Karpas-422 (cell line): ENCODE measurements around the gene DHX16. TPM values are rescaled to one million over a fixed set of nuclear protein-coding genes. Genes with fewer than 3 reads are reported as not detected.
A peak's percentile ranks its signal among the peaks of the same experiment; 100 is the strongest.

Source experiments
- DNase-seq: peaks from one replicate; pipeline ENCODE4 v3.0.0-alpha.2; 2015
- H2AFZ ChIP-seq: fragments of 200-600 bp; sonication (generic); 2 replicates; pipeline ENCODE4 v1.6.1; 2014; ENCODE audit warnings: antibody characterized with exemption, low read length, mixed read lengths
- H3K27ac ChIP-seq: fragments of 200-600 bp; sonication (generic); 2 replicates; pipeline ENCODE4 v1.5.1; 2014; ENCODE audit warnings: mild to moderate bottlenecking, low read length, moderate library complexity
- H3K27me3 ChIP-seq: fragments of 200-600 bp; sonication (generic); 2 replicates; pipeline ENCODE4 v1.6.1; 2014; ENCODE audit warnings: low read length, mixed read lengths
- H3K36me3 ChIP-seq: fragments of 200-600 bp; sonication (generic); 2 replicates; pipeline ENCODE4 v1.6.1; 2014; ENCODE audit warnings: low read length, mixed read lengths; ENCODE audit not compliant: insufficient read depth
- H3K4me1 ChIP-seq: fragments of 200-600 bp; sonication (generic); 2 replicates; pipeline ENCODE4 v1.6.1; 2014; ENCODE audit warnings: mild to moderate bottlenecking, low read length, mixed read lengths
- H3K4me2 ChIP-seq: fragments of 200-600 bp; sonication (generic); 2 replicates; pipeline ENCODE4 v1.6.1; 2014; ENCODE audit warnings: low read length, low read depth, mild to moderate bottlenecking; ENCODE audit not compliant: poor library complexity, severe bottlenecking
- H3K4me3 ChIP-seq: fragments of 200-600 bp; sonication (generic); 2 replicates; pipeline ENCODE4 v1.5.1; 2014; ENCODE audit warnings: mild to moderate bottlenecking, antibody characterized with exemption, low read length, mixed read lengths
- H3K79me2 ChIP-seq: fragments of 200-600 bp; sonication (generic); 2 replicates; pipeline ENCODE4 v1.6.1; 2014; ENCODE audit warnings: mild to moderate bottlenecking, low read length, mixed read lengths
- H3K9ac ChIP-seq: fragments of 200-600 bp; sonication (generic); 2 replicates; pipeline ENCODE4 v1.6.0; 2014; ENCODE audit warnings: low read length
- H3K9me2 ChIP-seq: fragments of 200-600 bp; sonication (generic), shearing (Covaris generic); replicated peaks from 2 replicates; pipeline ENCODE4 v1.6.0; 2014; ENCODE audit warnings: mild to moderate bottlenecking, low read length, moderate library complexity; ENCODE audit not compliant: insufficient read depth
- H3K9me3 ChIP-seq: fragments of 300-700, 200-600 bp; sonication (generic); 2 replicates; pipeline ENCODE4 v1.6.1; 2014; ENCODE audit warnings: low read length, mixed read lengths
- H4K20me1 ChIP-seq: fragments of 200-600 bp; sonication (generic); 2 replicates; pipeline ENCODE4 v1.6.1; 2014; ENCODE audit warnings: mild to moderate bottlenecking, antibody characterized with exemption, low read length, low read depth; ENCODE audit not compliant: insufficient read depth
- total RNA-seq: library from RNA; depleted of rRNA; stranded (reverse); fragments of >200 nt; shearing (Covaris generic); gene quantifications from 2 replicates; pipeline ENCODE4 v1.2.3, GENCODE V29; 2014; ENCODE audit warnings: low replicate concordance

Gene DHX16
- total RNA-seq, 1 experiment from 2014 or later = 26.5 TPM

DNA sequence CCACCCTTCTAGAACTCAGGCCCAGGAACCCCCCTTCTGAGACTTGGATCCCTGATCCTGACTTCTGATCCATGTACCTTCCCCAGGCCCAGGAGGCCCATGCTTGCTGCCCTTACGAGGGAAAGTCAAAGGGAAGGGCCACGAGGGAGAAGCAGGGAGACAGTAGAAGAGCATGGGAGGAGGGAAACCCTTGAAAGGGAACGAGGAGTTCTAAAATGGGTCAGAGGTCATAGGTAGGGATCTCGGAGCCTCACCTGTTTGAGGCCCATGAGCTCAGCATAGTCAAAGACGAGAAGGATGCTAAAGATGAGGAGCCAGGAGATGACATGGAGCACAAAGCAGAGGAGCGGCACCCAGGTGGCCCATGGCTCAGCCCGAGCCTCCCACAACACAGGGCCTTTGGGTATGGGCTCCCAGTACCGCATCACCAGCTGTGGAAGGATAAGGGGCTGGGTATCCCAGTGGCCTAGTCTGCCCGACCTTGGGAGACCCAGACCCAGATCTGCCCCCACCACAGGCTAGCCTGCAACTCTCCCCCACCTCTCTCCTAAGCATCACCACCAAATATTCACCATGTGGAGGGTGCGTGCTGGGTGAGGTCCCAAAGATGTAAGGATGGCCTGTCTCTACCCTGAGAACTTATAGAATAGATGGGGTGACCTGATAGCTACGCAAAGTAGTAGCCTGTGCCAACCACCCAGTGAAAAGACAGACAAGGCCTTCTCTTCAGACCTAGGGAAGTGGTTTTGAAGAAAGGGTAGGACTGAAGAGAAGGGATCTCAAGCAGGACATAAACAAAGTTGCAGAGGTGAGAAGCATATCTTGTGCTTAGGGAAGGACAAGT is 16.4 kb upstream of the DHX16 start:
- Histone ChIP-seq H3K27me3 (no peaks in the 10 kb centered on the region), H3K9me3 (no peaks in the 10 kb centered on the region), H3K79me2 (peaks cover 30% of the 10 kb centered on the region), H4K20me1 (0 out of 2 replicates have a peak, but pooled peaks cover 1% of the 10 kb centered on the region), H3K9me2 (no peaks in the 10 kb centered on the region), H2AFZ (no peak overlapping the region), H3K4me3 (peak overlapping the region; percentile 80), H3K9ac (peak overlapping the region; percentile 96), H3K27ac (peak overlapping the region; percentile 98), H3K4me1 (peaks cover 50% of the 10 kb centered on the region), H3K36me3 (no peaks in the 10 kb centered on the region; the same call in 1 of the 2 replicates), H3K4me2 (peak overlapping the region; percentile 97)
- peak; percentile 81 for DNase-seq

DNA sequence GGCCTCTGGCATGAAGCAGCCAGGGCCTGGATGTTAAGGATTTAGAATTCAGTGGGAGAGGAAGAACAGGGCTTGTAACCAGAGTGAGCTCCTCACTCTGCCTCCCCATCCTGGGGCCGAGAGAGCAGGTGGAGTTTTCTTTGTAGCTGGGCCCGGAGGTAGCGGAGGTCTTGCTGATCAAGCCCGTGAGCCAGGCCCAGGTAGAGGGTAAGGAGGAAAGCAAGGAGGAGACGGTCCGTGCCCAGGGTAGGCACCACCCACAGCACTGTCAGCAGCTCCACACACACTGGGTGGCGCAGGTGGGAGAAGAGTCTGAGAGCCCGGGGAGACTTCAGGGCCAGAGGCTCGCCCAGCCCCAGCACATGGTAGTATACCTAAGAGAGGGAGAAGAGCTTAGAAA is 15.8 kb upstream of the DHX16 start:
- Histone ChIP-seq H3K4me3 (peak overlapping the region; percentile 80), H3K9me3 (no peaks in the 10 kb centered on the region), H4K20me1 (peaks cover 8% of the 10 kb centered on the region; the same call in 1 of the 2 replicates), H3K4me2 (peak overlapping the region; percentile 97), H3K9ac (peak overlapping the region; percentile 96), H3K36me3 (no peaks in the 10 kb centered on the region; the same call in 1 of the 2 replicates), H3K27ac (peak overlapping the region; percentile 98), H3K9me2 (no peaks in the 10 kb centered on the region), H3K4me1 (peaks cover 50% of the 10 kb centered on the region), H3K27me3 (no peaks in the 10 kb centered on the region), H3K79me2 (peaks cover 37% of the 10 kb centered on the region), H2AFZ (no peak overlapping the region)
- DNase-seq = peak; percentile 92

DNA sequence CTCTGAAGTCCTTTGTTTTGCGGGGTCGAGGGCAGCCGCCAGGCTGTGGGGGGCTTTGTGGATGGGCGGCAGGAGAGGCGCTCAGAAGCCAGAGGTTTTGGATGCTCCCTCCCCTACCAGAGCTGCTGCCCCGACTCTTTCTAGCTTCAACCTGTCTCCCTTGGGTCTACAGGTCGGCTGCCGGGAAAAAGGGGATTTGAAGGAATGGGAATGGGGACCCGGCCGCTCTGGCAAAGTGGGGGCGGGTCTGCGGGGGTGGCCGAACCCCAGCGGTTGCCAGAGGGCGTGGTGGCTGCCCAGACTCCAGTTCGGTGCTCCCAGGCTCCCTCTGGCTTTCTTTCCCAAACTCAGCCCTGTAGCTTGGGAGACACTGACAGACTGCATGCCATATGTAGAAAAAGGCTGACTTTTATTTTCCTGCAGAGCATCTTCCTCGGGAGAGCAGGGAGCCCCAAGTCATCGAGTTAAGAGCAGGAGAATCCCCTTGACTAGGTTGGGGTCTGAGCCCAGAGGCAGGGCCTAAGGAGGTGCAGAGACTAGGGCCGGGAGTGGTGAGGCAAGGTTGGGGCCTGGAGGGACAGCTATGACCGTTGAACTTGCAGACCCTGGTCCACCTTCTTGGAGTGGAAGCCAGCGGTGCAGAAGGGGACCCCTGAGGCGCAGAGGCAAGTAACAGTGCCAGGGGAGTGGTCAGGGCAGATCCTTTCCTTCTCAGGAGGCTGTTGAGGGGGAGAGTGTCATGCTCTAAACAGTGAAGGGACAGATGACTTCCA is 15.0 kb upstream of the DHX16 start:
- Histone ChIP-seq H3K27me3 (no peaks in the 10 kb centered on the region), H3K9ac (peak overlapping the region; percentile 96), H3K36me3 (no peaks in the 10 kb centered on the region; the same call in 1 of the 2 replicates), H3K4me2 (peak overlapping the region; percentile 97), H3K9me2 (no peaks in the 10 kb centered on the region), H3K79me2 (peaks cover 44% of the 10 kb centered on the region), H2AFZ (no peak overlapping the region), H3K9me3 (no peaks in the 10 kb centered on the region), H3K4me1 (peaks cover 56% of the 10 kb centered on the region), H4K20me1 (peaks cover 8% of the 10 kb centered on the region; the same call in 1 of the 2 replicates), H3K4me3 (peak overlapping the region; percentile 80), H3K27ac (peak overlapping the region; percentile 98)
- peak; percentile 77 for DNase-seq

DNA sequence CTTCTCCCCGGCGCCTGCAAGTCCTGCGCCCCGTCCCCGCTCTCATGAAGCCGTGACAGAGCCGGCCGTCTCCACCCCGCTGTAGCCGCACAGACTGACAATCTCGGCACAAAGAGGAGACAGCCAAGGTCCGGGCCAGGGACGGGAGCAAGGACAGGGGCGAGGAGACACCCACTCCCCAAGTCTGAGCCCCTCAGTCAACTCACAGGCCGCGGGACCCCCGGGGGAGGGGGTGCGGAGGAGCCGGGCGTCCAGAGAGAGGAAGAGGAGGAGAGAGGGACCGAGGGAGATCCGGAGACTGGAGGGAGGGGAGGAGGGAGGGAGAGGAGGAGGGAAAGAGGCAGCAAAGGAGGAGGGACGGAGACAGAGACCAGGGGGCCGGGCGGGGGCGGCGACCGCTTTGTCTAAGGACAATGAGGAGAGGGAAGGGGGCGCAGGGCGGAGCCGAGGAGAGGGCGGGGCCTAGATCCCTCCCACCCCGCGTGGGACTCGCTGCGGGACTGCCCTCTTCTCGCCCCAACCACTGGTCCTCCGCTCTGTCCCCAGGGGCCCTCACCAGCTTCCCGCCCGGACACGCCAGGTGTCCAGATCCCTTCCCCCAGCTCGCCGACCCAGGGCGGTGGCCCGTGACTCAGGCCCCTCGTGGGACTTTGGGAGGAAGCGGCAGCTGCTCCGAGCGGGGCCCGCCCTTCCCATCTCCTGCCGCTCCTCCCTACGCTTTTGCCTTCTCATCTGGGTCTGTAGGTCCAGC is 14.3 kb upstream of the DHX16 start:
- H3K9ac ChIP-seq = peak overlapping the region; percentile 96
- H2AFZ ChIP-seq = no peak overlapping the region; the same call in 1 of the 2 replicates
- no peaks in the 10 kb centered on the region for H3K9me2 ChIP-seq
- H3K4me2 ChIP-seq = peak overlapping the region; percentile 97
- no peaks in the 10 kb centered on the region for H3K27me3 ChIP-seq
- H3K4me1 ChIP-seq = peaks cover 63% of the 10 kb centered on the region
- H3K79me2 ChIP-seq = peaks cover 52% of the 10 kb centered on the region
- peak; percentile 99 for DNase-seq
- H3K36me3 ChIP-seq = peaks cover 3% of the 10 kb centered on the region
- H3K4me3 ChIP-seq = peak overlapping the region; percentile 80
- H3K27ac ChIP-seq = peak overlapping the region; percentile 98
- H4K20me1 ChIP-seq = peaks cover 8% of the 10 kb centered on the region; the same call in 1 of the 2 replicates
- H3K9me3 ChIP-seq = no peaks in the 10 kb centered on the region

DNA sequence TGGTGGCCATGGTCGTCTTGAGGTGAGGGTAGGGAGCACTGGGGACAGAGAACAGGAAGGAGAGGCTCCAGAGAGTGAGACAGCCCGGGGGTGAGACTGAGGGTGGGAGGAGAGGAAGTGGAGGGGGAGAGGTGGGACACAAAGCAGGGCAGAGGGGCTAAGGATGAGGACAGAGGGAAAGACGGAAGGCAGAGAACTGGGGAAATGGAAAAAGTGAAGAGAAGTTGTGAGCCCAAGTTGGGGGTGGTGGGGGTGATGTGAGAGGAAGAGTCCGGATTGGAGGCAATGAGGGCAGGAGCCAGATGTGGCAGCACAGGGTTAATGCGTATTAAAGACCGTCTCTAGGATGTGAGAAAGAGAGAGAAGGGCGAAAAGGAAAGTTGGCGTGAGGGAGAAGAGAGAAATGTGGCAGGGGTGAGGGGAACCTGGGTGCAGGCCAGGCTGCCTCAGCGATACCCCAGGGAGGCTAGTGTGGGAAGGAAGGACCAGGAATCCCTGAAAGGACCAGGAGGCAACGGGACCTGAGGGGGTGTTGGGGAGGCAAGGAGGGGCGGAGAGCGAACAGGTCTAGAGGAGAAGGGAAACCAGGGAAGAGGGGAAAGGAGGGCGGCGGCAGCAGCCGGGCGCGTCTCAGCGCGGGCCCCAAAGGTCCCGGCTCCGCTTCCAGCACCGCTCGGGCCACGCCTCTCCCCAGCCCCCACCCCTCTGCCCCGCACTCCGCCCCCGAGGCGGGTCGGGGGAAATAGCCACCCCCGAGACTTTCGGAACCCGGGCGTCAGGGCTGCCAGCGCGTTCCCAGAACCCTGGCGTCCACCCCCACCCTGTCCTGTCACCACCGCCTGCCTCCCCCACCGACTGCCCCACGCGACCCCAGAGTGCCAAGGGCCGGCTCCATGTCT is 13.5 kb upstream of the DHX16 start, which contains the start of gene PPP1R18:
TSS of gene PPP1R18 (minus strand) at position 637 of the 899 bp plus-strand sequence. CDS start at position 10, 627 bp downstream.
- Histone ChIP-seq H3K4me2 (peak within 1 kb of the TSS; percentile 97), H3K9me2 (no peaks in the 10 kb centered on the region), H3K4me1 (peaks cover 68% of the 10 kb centered on the region), H3K9ac (peak within 1 kb of the TSS; percentile 96), H3K36me3 (peaks cover 9% of the 10 kb centered on the region), H3K79me2 (peaks cover 60% of the 10 kb centered on the region), H3K27ac (peak within 1 kb of the TSS; percentile 98), H2AFZ (no peak within 1 kb of the TSS; the same call in 1 of the 2 replicates), H4K20me1 (peaks cover 8% of the 10 kb centered on the region; the same call in 1 of the 2 replicates), H3K4me3 (peak within 1 kb of the TSS; percentile 80), H3K27me3 (no peaks in the 10 kb centered on the region), H3K9me3 (no peaks in the 10 kb centered on the region)
- DNase-seq = peak; percentile 92

DNA sequence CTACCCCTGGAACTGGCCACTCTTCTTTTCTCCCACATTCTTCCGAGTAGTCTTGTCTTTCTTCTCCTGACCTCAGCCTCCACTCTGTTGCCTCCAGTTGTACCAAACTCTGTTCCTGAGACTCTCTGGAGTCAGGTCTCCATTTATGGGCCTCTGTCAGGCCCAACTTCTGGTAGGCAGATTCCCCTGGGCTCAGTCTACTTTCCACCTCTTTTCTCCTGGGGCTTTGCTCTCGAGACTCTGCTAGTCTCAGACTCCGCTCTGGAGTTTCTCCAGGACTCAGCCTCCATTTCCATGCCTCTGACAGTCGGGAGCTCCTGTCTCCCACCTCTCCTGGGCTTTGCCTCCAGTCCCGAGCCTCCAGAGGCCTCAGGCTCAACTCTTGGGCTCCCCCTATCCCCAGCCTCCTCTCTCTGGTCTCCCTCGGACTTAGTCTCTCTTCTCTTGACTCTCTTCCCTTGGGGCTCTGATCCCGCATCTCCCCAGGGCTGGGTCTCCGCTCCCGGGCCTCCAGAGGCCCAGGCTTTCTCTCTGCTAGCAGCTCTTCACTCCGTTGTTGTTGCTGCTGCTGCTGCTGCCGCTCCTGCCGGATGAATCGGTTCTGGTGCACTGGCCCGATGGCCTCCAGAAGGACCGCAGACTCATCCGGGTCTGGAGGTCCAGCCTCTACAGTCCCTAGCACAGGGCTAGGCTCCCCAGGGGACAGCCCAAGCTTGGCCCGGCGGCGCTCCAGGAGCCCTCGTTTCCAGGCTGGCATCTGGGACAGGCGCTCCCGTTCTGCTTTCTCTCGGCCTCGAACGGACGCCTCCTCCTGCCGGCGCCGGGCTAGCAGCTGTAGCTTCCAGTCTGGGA is 12.6 kb upstream of the DHX16 start:
- H3K4me1 ChIP-seq = peaks cover 72% of the 10 kb centered on the region
- peak overlapping the region; percentile 80 for H3K4me3 ChIP-seq
- H4K20me1 ChIP-seq = peaks cover 8% of the 10 kb centered on the region; the same call in 1 of the 2 replicates
- H3K27ac ChIP-seq = peak overlapping the region; percentile 98
- no peaks in the 10 kb centered on the region for H3K9me2 ChIP-seq
- H3K27me3 ChIP-seq = no peaks in the 10 kb centered on the region
- H2AFZ ChIP-seq = no peak overlapping the region
- peaks cover 9% of the 10 kb centered on the region for H3K36me3 ChIP-seq
- peak overlapping the region; percentile 97 for H3K4me2 ChIP-seq
- peak; percentile 58 for DNase-seq
- H3K9me3 ChIP-seq = no peaks in the 10 kb centered on the region
- H3K9ac ChIP-seq = peak overlapping the region; percentile 96
- peaks cover 68% of the 10 kb centered on the region for H3K79me2 ChIP-seq
